Transverse colon (tissue), 4 donors: ENCODE data around the gene MT1E. TPM values are rescaled to one million over a fixed set of nuclear protein-coding genes. Genes with fewer than 3 reads are reported as not detected.

ENCODE experiments used
- DNase-seq: peaks from one replicate; pipeline ENCODE4 v3.0.0-alpha.2; 2019
- H3K27ac ChIP-seq, 4 donors: fragments of 200-600 bp; sonication (generic); 2 replicates each; pipeline ENCODE4 v1.5.1; 2016 to 2018; ENCODE audit warnings: inconsistent platforms in 4 of 4
- H3K27me3 ChIP-seq: fragments of 200-600 bp; sonication (generic); 2 replicates; pipeline ENCODE4 v1.5.1; 2017; ENCODE audit warnings: inconsistent platforms
- H3K36me3 ChIP-seq, 4 donors: fragments of 200-600 bp; sonication (generic); 2 replicates each; pipeline ENCODE4 v1.5.1; 2017 to 2019; ENCODE audit warnings: inconsistent platforms in 4 of 4
- H3K4me1 ChIP-seq, 4 donors: fragments of 200-600 bp; sonication (generic); 2 replicates each; pipeline ENCODE4 v1.5.1; 2017 to 2020; ENCODE audit warnings: inconsistent platforms in 4 of 4
- H3K4me3 ChIP-seq, 4 donors: fragments of 200-600 bp; sonication (generic); 1 replicate in 1 of 4; 2 replicates in 3 of 4; pipeline versions ENCODE4 v1.5.1 to v1.6.1; 2017 to 2019; ENCODE audit warnings: inconsistent platforms in 4 of 4
- H3K9me3 ChIP-seq, 2 donors: fragments of 200-600 bp; sonication (generic); 2 replicates each; pipeline ENCODE4 v1.5.1; 2017 to 2019; ENCODE audit warnings: inconsistent platforms in 2 of 2
- CTCF ChIP-seq, 5 experiments: fragments of 200-600 bp in 3 of 5; fragments of 450-650 bp in 2 of 5; sonication (generic) in 3 of 5; IDR thresholded peaks; 1 replicate in 2 of 5; 2 replicates in 3 of 5; pipeline ENCODE4 v1.5.1; 2016 to 2017; ENCODE audit warnings: antibody characterized with exemption in 5 of 5, inconsistent platforms in 3 of 5, mild to moderate bottlenecking in 2 of 5, moderate library complexity in 1 of 5
- EP300 ChIP-seq: sonication (generic); formaldehyde crosslinking; IDR thresholded peaks from one replicate; pipeline ENCODE4 v1.6.1; 2017; ENCODE audit warnings: antibody characterized with exemption, low read depth
- POLR2A ChIP-seq: fragments of 450-650 bp; IDR thresholded peaks from one replicate; pipeline ENCODE4 v1.6.1; 2016; ENCODE audit warnings: antibody characterized with exemption, mild to moderate bottlenecking, moderate library complexity
- POLR2AphosphoS5 ChIP-seq, 3 donors: sonication (generic); formaldehyde crosslinking; IDR thresholded peaks; one replicate each; pipeline ENCODE4 v1.6.1; 2016; ENCODE audit warnings: antibody characterized with exemption in 3 of 3
- WGBS, 2 donors: methylation state at CpG; one replicate each; pipeline ENCODE4 v1.1.5; 2018; ENCODE audit warnings: low coverage in 1 of 2; 5-methylcytosine and 5-hydroxymethylcytosine counted together
- in situ Hi-C, 4 donors: fragments of 200-750 bp; cut with MboI; loops; one replicate each; pipeline versions ENCODE4 v1.15.0 to v1.15.1; 2017; ENCODE audit warnings: low sequenced_read_pairs in 3 of 4, low pct_ligation_motif_present in 1 of 4, low pct_unique_long_range_greater_than_20kb in 1 of 4
- intact Hi-C: fragments of 100-400 bp; cut with DNase I; formaldehyde crosslinking; loops from one replicate; pipeline ENCODE4 v1.15.1; 2023; ENCODE audit warnings: low total_unique reads
- total RNA-seq, 4 donors: library from RNA; depleted of rRNA; stranded (reverse); fragments of >200 nt; gene quantifications; one replicate each; pipeline ENCODE4 v1.1.0, GENCODE V29; 2016

Gene MT1E
- total RNA-seq, 4 donors from 2014 or later, result 109 to 1,058 (median 257) TPM

GRCh38 chr16:56632156-56632847 lies 6.7 kb downstream of the MT1E start, which contains the start of gene MT1M:
TSS of gene MT1M (plus strand) at chr16:56632659. CDS start at chr16:56632732, 73 bp downstream.
- Histone ChIP-seq H3K9me3 (no peaks in the 10 kb centered on the region), H3K36me3 (no peaks in the 10 kb centered on the region), H3K4me1 (peaks cover 6 to 28% (median 17%) of the 10 kb centered on the region in 4 donors), H3K27me3 (peaks cover 57% of the 10 kb centered on the region), H3K27ac (peak within 1 kb of the TSS; percentile 53 to 74 (median 59)), H3K4me3 (peak within 1 kb of the TSS; percentile 18 to 58 (median 45))
- peak; percentile 43 for DNase-seq
- 10% methylated on average over 37 of the region's 61 CpGs; no CpG with 5 or more reads in 1 of the 2 donors for WGBS, 2 donors
- TF ChIP-seq CTCF (IDR thresholded peaks at IDR 0.05) (no peak), POLR2A (peak; percentile 81), POLR2AphosphoS5 (IDR thresholded peaks at IDR 0.05) (peak; percentile 65 to 82 (median 66)), EP300 (peak; percentile 93)
- intact Hi-C loops (loop anchor here (1.0 kb wide), 1 partner anchor 24 kb away; the partner anchor contains the start of gene MT2A), in situ Hi-C loops (no loop called here)

- intact Hi-C loops (loop anchor here (1.0 kb wide), 1 partner anchor 25 kb away; the partner anchor contains the start of gene MT2A), in situ Hi-C loops (no loop called here)
- WGBS, 2 donors, result 61% methylated on average over 6 of the region's 6 CpGs; no CpG with 5 or more reads in 1 of the 2 donors
- Histone ChIP-seq H3K36me3 (no peaks in the 10 kb centered on the region), H3K4me3 (peak overlapping the region; percentile 18 to 58 (median 45)), H3K27ac (peak overlapping the region; percentile 53 to 74 (median 59)), H3K27me3 (peaks cover 63% of the 10 kb centered on the region), H3K9me3 (no peaks in the 10 kb centered on the region), H3K4me1 (peaks cover 6 to 30% (median 19%) of the 10 kb centered on the region in 4 donors)
- no peak for DNase-seq
- TF ChIP-seq POLR2AphosphoS5 (IDR thresholded peaks at IDR 0.05), result no peak
- TF ChIP-seq EP300, result no peak
- no peak for TF ChIP-seq POLR2A
- TF ChIP-seq CTCF (IDR thresholded peaks at IDR 0.05), result no peak
These were observed 7.3 kb downstream of the MT1E start for GRCh38 chr16:56632848-56633365.

GRCh38 chr16:56633535-56633934 lies 8.0 kb downstream of the MT1E start:
- in situ Hi-C loops, result no loop called here
- 43 to 70% methylated on average over 1 to 7 of the region's 7 CpGs for WGBS, 2 donors
- H3K27ac ChIP-seq, result no peak overlapping the region

More at GRCh38 chr16:56633535-56633934, 8.0 kb downstream of the MT1E start:
- H3K4me3 ChIP-seq, result peak overlapping the region in 1 of 4 donors; percentile 58
- intact Hi-C loops, result no loop called here
- H3K27me3 ChIP-seq, result peaks cover 69% of the 10 kb centered on the region
- no peaks in the 10 kb centered on the region for H3K9me3 ChIP-seq
- H3K4me1 ChIP-seq, result peaks cover 6 to 36% (median 26%) of the 10 kb centered on the region in 4 donors
- H3K36me3 ChIP-seq, result no peaks in the 10 kb centered on the region
- TF ChIP-seq EP300, result no peak
- no peak for TF ChIP-seq POLR2A
- TF ChIP-seq POLR2AphosphoS5 (IDR thresholded peaks at IDR 0.05), result no peak
- TF ChIP-seq CTCF (IDR thresholded peaks at IDR 0.05), result no peak
- no peak for DNase-seq
